NB4 (cell line): ENCODE data around the gene TFAP2A.

Experiments
- MYC ChIP-seq: IDR thresholded peaks from 2 replicates; pipeline ENCODE4 v1.6.1; 2011; ENCODE audit warnings: low read depth, low read length
- POLR2A ChIP-seq: IDR thresholded peaks from 2 replicates; pipeline ENCODE4 v1.6.1; 2011; ENCODE audit warnings: mild to moderate bottlenecking; ENCODE audit not compliant: insufficient read length; ENCODE audit errors: extremely low read depth

GRCh38 chr6:10395704-10396546 lies 18.9 kb downstream of the TFAP2A start:
- no peak for TF ChIP-seq POLR2A
- no peak for TF ChIP-seq MYC
